Mesenchymal stem cell (in vitro differentiated cells and primary cell): ENCODE results near the gene CERK.

Source experiments
- DNase-seq: peaks from one replicate; pipeline ENCODE4 v3.0.0-alpha.2; 2013
- H2AFZ ChIP-seq: one replicate; pipeline ENCODE4 v1.6.1; 2013; ENCODE audit warnings: low read depth, mild to moderate bottlenecking, control low read depth, inconsistent platforms, low read length, moderate library complexity
- H2AK5ac ChIP-seq: 2 replicates; pipeline ENCODE4 v1.6.1; 2013; ENCODE audit warnings: low read length, moderate library complexity, mild to moderate bottlenecking, inconsistent platforms; ENCODE audit not compliant: severe bottlenecking
- H2BK120ac ChIP-seq: one replicate; pipeline ENCODE4 v1.6.1; 2013; ENCODE audit warnings: low read depth, mild to moderate bottlenecking, inconsistent platforms, low read length, moderate library complexity
- H2BK12ac ChIP-seq, 2 experiments: one replicate each; pipeline ENCODE4 v1.6.1; 2013; ENCODE audit warnings: inconsistent platforms in 2 of 2, low read length in 2 of 2, mild to moderate bottlenecking in 2 of 2, moderate library complexity in 2 of 2, control low read depth in 1 of 2
- H2BK15ac ChIP-seq: one replicate; pipeline ENCODE4 v1.6.1; 2013; ENCODE audit warnings: mild to moderate bottlenecking, low read depth, inconsistent platforms; ENCODE audit not compliant: poor library complexity, severe bottlenecking
- H2BK5ac ChIP-seq: 2 replicates; pipeline ENCODE4 v1.6.1; 2013; ENCODE audit warnings: low read depth, mild to moderate bottlenecking, low read length, control low read depth, inconsistent platforms; ENCODE audit not compliant: poor library complexity, severe bottlenecking
- H3K14ac ChIP-seq, 2 experiments: one replicate each; pipeline ENCODE4 v1.6.1; 2013; ENCODE audit warnings: inconsistent platforms in 2 of 2, low read length in 2 of 2, control low read depth in 1 of 2, mild to moderate bottlenecking in 1 of 2, moderate library complexity in 1 of 2
- H3K18ac ChIP-seq, 2 experiments: one replicate each; pipeline ENCODE4 v1.6.1; 2013; ENCODE audit warnings: inconsistent platforms in 2 of 2, low read length in 2 of 2, control low read depth in 1 of 2, low read depth in 1 of 2, mild to moderate bottlenecking in 1 of 2
- H3K23ac ChIP-seq, 2 experiments: one replicate each; pipeline ENCODE4 v1.6.1; 2013; ENCODE audit warnings: inconsistent platforms in 2 of 2, low read length in 2 of 2, mild to moderate bottlenecking in 2 of 2, moderate library complexity in 2 of 2, control low read depth in 1 of 2
- H3K27ac ChIP-seq: 2 replicates; pipeline ENCODE4 v1.5.1; 2013; ENCODE audit warnings: mild to moderate bottlenecking, moderate library complexity, low read length, control low read depth, inconsistent platforms; ENCODE audit not compliant: poor library complexity, severe bottlenecking
- H3K27me3 ChIP-seq, 2 experiments: 2 replicates each; pipeline versions ENCODE4 v1.6.1 to v1.7.0; 2013; ENCODE audit warnings: low read length in 2 of 2, mild to moderate bottlenecking in 2 of 2, moderate library complexity in 2 of 2, control low read depth in 1 of 2, inconsistent platforms in 1 of 2; ENCODE audit not compliant: control insufficient read depth in 1 of 2, insufficient read depth in 1 of 2
- H3K36me3 ChIP-seq, 2 experiments: 2 replicates each; pipeline versions ENCODE4 v1.6.1 to v1.7.0; 2013; ENCODE audit warnings: low read length in 2 of 2, control low read depth in 1 of 2, inconsistent platforms in 1 of 2, low read depth in 1 of 2, mild to moderate bottlenecking in 1 of 2; ENCODE audit not compliant: insufficient read depth in 2 of 2, control insufficient read depth in 1 of 2
- H3K4ac ChIP-seq, 2 experiments: one replicate each; pipeline ENCODE4 v1.6.1; 2013; ENCODE audit warnings: inconsistent platforms in 2 of 2, low read length in 2 of 2, mild to moderate bottlenecking in 2 of 2, moderate library complexity in 2 of 2, control low read depth in 1 of 2, low read depth in 1 of 2
- H3K4me1 ChIP-seq: 2 replicates; pipeline ENCODE4 v1.6.1; 2013; ENCODE audit warnings: low read depth, low read length, control low read depth; ENCODE audit not compliant: control insufficient read depth, insufficient read depth
- H3K4me2 ChIP-seq: 2 replicates; pipeline ENCODE4 v1.6.1; 2013; ENCODE audit warnings: low read length, mild to moderate bottlenecking, inconsistent platforms; ENCODE audit not compliant: poor library complexity, severe bottlenecking
- H3K4me3 ChIP-seq, 2 experiments: 2 replicates each; pipeline versions ENCODE4 v1.5.1 to v1.7.0; 2013; ENCODE audit warnings: low read length in 2 of 2, mild to moderate bottlenecking in 2 of 2, control low read depth in 1 of 2, low read depth in 1 of 2; ENCODE audit not compliant: insufficient read depth in 1 of 2
- H3K79me1 ChIP-seq: replicated peaks from 2 replicates; pipeline ENCODE4 v1.6.1; 2013; ENCODE audit warnings: mild to moderate bottlenecking, control low read depth, low read length, inconsistent platforms; ENCODE audit not compliant: poor library complexity, severe bottlenecking
- H3K9ac ChIP-seq: 2 replicates; pipeline ENCODE4 v1.7.0; 2013; ENCODE audit warnings: mild to moderate bottlenecking, low read length, moderate library complexity
- H3K9me3 ChIP-seq: 2 replicates; pipeline ENCODE4 v1.7.0; 2013; ENCODE audit warnings: mild to moderate bottlenecking, low read length; ENCODE audit not compliant: control insufficient read depth
- H4K8ac ChIP-seq: one replicate; pipeline ENCODE4 v1.6.1; 2013; ENCODE audit warnings: inconsistent platforms, mild to moderate bottlenecking, low read length, moderate library complexity
- H4K91ac ChIP-seq: one replicate; pipeline ENCODE4 v1.6.1; 2013; ENCODE audit warnings: mild to moderate bottlenecking, low read length, inconsistent platforms
- WGBS: methylation state at CpG from one replicate; pipeline ENCODE4 v1.1.7; 2013; ENCODE audit warnings: mixed read lengths; 5-methylcytosine and 5-hydroxymethylcytosine counted together

The CERK gene

GRCh38 chr22:46769706-46770105 is 31.7 kb upstream of the CERK start:
- Histone ChIP-seq H3K9ac (no peak overlapping the region), H3K23ac (no peak overlapping the region), H3K27ac (no peak overlapping the region), H2BK120ac (no peak overlapping the region), H3K18ac (no peak overlapping the region), H2BK15ac (no peak overlapping the region), H4K91ac (no peak overlapping the region), H3K27me3 (no peaks in the 10 kb centered on the region), H3K36me3 (peaks cover 6 to 21% of the 10 kb centered on the region in 2 experiments), H4K8ac (no peak overlapping the region), H2BK12ac (no peak overlapping the region), H3K4me1 (peaks cover 35% of the 10 kb centered on the region), H2AFZ (no peak overlapping the region), H3K4ac (no peak overlapping the region), H3K79me1 (peaks cover 20% of the 10 kb centered on the region), H3K9me3 (no peaks in the 10 kb centered on the region), H2AK5ac (peak overlapping the region; percentile 63), H2BK5ac (no peak overlapping the region), H3K4me3 (no peak overlapping the region), H3K14ac (no peak overlapping the region), H3K4me2 (no peak overlapping the region)
- 93% methylated on average over 6 of the region's 6 CpGs for WGBS
- DNase-seq: no peak

GRCh38 chr22:46769191-46769675 is 31.2 kb upstream of the CERK start:
- Histone ChIP-seq H3K4ac (no peak overlapping the region), H3K23ac (no peak overlapping the region), H3K9ac (no peak overlapping the region), H3K14ac (no peak overlapping the region), H3K4me3 (no peak overlapping the region), H3K18ac (no peak overlapping the region), H3K36me3 (peaks cover 6 to 21% of the 10 kb centered on the region in 2 experiments), H3K9me3 (no peaks in the 10 kb centered on the region), H2BK120ac (no peak overlapping the region), H3K4me1 (peaks cover 30% of the 10 kb centered on the region), H4K8ac (no peak overlapping the region), H4K91ac (no peak overlapping the region), H3K4me2 (no peak overlapping the region), H2AK5ac (peak overlapping the region; percentile 63), H2BK5ac (no peak overlapping the region), H2BK15ac (no peak overlapping the region), H3K27ac (no peak overlapping the region), H3K27me3 (no peaks in the 10 kb centered on the region), H2AFZ (no peak overlapping the region), H3K79me1 (peaks cover 20% of the 10 kb centered on the region), H2BK12ac (no peak overlapping the region)
- DNase-seq: no peak
- 95% methylated on average over 17 of the region's 17 CpGs for WGBS

GRCh38 chr22:46767249-46767985 is 29.4 kb upstream of the CERK start:
- no peak overlapping the region for H3K9ac ChIP-seq
- no peaks in the 10 kb centered on the region for H3K27me3 ChIP-seq
- no peak overlapping the region for H3K27ac ChIP-seq
- H2BK15ac ChIP-seq: no peak overlapping the region
- no peak overlapping the region for H2BK12ac ChIP-seq
- H3K4ac ChIP-seq: no peak overlapping the region
- no peak overlapping the region for H3K4me2 ChIP-seq
- no peak overlapping the region for H3K14ac ChIP-seq
- no peak overlapping the region for H2BK120ac ChIP-seq
- peaks cover 20% of the 10 kb centered on the region for H3K79me1 ChIP-seq
- no peak overlapping the region for H3K23ac ChIP-seq
- H3K9me3 ChIP-seq: no peaks in the 10 kb centered on the region
- H4K91ac ChIP-seq: no peak overlapping the region
- H3K4me3 ChIP-seq: no peak overlapping the region
- H2BK5ac ChIP-seq: no peak overlapping the region
- H2AFZ ChIP-seq: no peak overlapping the region
- peak overlapping the region; percentile 38 for H2AK5ac ChIP-seq
- WGBS: 94% methylated on average over 11 of the region's 11 CpGs
- no peak overlapping the region for H4K8ac ChIP-seq
- H3K18ac ChIP-seq: no peak overlapping the region
- peaks cover 21% of the 10 kb centered on the region for H3K4me1 ChIP-seq
- DNase-seq: no peak
- peaks cover 2 to 23% of the 10 kb centered on the region in 2 experiments for H3K36me3 ChIP-seq

- H3K23ac ChIP-seq: no peak overlapping the region
- no peak overlapping the region for H2BK12ac ChIP-seq
- no peak overlapping the region for H3K9ac ChIP-seq
- H2BK5ac ChIP-seq: no peak overlapping the region
- no peaks in the 10 kb centered on the region for H3K27me3 ChIP-seq
- peaks cover 23% of the 10 kb centered on the region for H3K79me1 ChIP-seq
- no peak overlapping the region for H4K91ac ChIP-seq
- H3K4ac ChIP-seq: no peak overlapping the region
- no peak overlapping the region for H3K4me3 ChIP-seq
- no peak overlapping the region for H3K18ac ChIP-seq
- peaks cover 2 to 23% of the 10 kb centered on the region in 2 experiments for H3K36me3 ChIP-seq
- H2BK120ac ChIP-seq: no peak overlapping the region
- H3K4me1 ChIP-seq: peaks cover 22% of the 10 kb centered on the region
- no peak overlapping the region for H3K14ac ChIP-seq
- no peak overlapping the region for H2BK15ac ChIP-seq
- no peak overlapping the region for H4K8ac ChIP-seq
- DNase-seq: no peak
- WGBS: 97% methylated on average over 8 of the region's 8 CpGs
- no peaks in the 10 kb centered on the region for H3K9me3 ChIP-seq
- no peak overlapping the region for H2AFZ ChIP-seq
- no peak overlapping the region for H3K27ac ChIP-seq
- H2AK5ac ChIP-seq: no peak overlapping the region
- no peak overlapping the region for H3K4me2 ChIP-seq
Measured at GRCh38 chr22:46766611-46767010, 28.6 kb upstream of the CERK start.
